IPS DF 19.7 (cell line): ENCODE data around the gene UNG.
"Not testable (repeated sequence)": the region's sequence is repeated elsewhere in the genome, so short reads cannot be mapped to it uniquely, and the experiment has no call there.

Experiments used
- DNase-seq: peaks from one replicate; pipeline ENCODE4 v3.0.0-alpha.2; 2013; ENCODE audit warnings: low read depth, low spot score

The UNG gene

GRCh38 chr12:109097435-109098182 lies at the start of gene UNG:
UNG (plus strand) TSS chr12:109097597; CDS start chr12:109097680, 83 bp downstream.
- no peak for DNase-seq

GRCh38 chr12:109048706-109049105 lies 48.7 kb upstream of the UNG start:
- not testable (repeated sequence) for DNase-seq

DNA sequence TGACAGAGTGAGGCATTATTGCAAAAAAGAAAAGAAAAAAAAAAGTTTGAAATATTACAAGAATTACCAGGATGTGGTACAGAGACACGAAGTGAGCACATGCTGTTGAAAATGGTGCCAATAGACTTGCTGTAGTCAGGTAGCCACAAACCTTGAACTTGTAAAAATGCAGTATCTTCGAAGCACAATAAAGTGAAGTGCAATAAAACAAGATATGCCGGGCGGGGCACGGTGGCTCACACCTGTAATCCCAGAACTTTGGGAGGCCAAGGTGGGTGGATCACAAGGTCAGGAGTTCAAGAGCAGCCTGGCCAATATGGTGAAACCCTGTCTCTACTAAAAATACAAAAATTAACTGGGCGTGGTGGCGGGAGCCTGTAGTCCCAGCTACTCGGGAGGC lies 47.6 kb upstream of the UNG start:
- not testable (repeated sequence) for DNase-seq

DNA sequence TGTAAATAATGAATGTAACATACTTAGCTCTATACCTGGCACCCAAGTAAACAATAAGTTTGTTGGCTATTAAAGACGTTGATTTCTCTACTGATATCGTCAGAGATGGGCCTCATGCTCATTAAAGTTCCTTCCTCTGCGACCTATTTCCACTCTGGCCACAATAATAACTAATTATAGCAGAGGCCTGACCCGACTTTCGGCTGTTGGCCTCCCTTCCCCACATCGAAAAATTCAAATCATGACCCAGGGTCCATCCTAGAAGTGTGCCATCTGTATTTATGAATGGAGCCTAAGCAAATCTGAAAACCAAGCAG lies 45.3 kb upstream of the UNG start:
- DNase-seq: no peak

- no peak for DNase-seq
Observed at GRCh38 chr12:109052414-109053323, 44.7 kb upstream of the UNG start, which contains the start of gene USP30. USP30 (plus strand) TSS chr12:109052576; CDS start chr12:109052679, 103 bp downstream.

DNA sequence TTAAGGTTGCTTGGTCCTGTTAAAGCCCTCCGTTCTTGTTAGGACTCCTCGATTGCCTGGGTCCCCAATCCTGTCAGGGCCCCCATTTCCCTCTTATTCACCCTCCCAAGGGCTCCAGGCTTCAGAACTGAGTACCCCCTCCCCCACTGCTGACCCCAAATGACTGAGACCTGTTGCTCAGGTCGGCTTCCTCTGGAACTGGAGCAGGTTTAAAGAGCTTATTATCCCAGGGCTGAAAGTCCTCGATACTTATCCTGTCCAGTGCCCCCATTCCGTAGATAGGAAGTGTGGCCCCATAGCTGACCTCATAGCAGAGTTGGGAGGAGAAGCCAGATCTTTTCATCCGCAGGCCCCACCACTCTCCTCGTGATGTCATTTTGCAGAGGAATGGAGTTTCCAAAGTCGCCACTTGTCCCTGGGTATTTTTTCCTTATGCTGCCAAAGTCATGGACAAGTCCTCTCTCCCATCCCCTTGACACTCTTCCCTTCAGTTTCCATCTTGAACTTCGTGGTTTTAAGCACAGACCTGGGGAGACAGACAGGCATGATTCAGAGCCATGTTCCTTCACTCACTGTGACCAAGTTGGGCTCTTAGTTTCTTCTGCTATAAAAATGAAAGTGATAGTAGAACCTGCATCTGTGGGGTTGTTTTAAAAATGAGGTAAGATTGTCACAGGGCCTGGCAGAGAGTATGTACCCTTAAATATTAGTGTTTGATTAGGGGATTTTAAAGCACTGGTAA lies 43.8 kb upstream of the UNG start:
- DNase-seq: no peak

- not testable (repeated sequence) for DNase-seq
Observed at GRCh38 chr12:109054124-109054513, 43.3 kb upstream of the UNG start.

GRCh38 chr12:109054520-109054919 lies 42.9 kb upstream of the UNG start:
- no peak for DNase-seq

GRCh38 chr12:109056891-109057290 lies 40.5 kb upstream of the UNG start:
- DNase-seq: no peak

DNA sequence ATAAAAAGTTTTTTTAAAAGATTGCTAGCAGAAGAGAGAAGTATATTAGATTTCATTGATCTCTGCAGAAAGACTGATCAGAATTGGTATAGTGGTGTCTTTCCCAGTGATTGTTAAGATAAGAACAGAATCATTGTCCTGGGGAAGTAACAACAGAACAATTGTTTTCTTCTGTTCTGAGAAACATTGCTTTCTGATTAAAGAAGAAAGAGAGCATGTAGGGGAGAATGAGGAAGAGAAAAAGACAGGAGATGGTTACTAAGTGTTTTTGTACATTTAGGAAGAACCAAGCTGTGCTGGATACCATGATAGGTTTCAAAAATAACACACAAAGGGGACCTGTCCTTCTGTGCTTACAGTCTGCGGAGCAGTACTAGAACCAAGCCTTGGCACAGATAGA lies 40.0 kb upstream of the UNG start:
- DNase-seq: no peak

DNA sequence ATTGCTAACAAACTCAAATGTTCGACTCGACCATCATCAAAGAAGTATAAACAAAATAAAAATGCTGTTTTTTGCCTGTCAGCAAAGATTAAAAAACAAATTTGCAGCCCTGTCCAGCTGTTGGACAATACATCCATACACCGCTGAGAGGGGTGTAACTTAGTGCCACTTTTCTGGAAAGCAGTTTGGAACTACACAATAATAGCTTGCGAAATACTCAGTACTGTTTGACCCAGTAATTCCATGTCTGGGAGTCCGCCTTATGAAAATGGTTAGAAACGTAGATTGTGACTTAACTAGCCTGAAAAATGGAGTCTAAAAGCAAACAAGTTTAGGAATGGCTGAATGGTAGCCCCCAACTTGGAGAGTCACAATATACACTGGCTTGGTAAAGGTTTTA lies 38.6 kb upstream of the UNG start:
- no peak for DNase-seq

- no peak for DNase-seq
Observed at GRCh38 chr12:109064143-109064542, 33.3 kb upstream of the UNG start.

DNA sequence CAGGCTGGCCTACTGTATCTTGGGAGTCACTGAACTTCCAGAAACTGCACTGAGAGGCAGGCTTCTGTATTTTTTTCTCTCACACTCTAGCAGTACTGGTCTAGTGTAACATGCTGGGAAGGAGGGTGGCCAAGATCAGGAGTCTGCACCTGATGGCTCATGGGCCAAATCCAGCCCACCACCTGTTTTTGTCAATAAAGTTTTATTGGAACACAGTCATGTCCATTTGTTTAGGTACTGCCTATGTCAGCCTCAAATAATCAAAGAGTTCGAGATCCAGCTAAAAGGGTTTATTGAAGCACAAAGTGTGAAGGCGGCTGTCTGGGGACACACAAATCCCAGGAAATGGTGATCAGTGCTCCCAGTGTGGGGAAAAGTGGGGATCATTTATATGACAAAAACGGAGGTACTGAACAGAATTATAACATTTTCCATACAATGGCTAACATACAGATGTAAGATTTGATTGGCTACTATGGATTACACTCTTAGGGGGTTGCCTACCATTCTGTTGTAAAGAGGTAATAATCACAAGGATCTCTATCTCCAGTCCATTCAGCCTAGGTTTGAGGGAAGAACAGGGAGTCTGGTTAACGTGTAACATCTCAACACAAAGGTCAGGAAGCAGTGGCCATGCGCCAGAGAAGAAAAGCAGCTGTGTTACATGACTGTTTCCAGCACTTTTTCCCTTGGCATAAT lies 32.1 kb upstream of the UNG start:
- no peak for DNase-seq

- no peak for DNase-seq
Observed at GRCh38 chr12:109065853-109066193, 31.6 kb upstream of the UNG start.

DNA sequence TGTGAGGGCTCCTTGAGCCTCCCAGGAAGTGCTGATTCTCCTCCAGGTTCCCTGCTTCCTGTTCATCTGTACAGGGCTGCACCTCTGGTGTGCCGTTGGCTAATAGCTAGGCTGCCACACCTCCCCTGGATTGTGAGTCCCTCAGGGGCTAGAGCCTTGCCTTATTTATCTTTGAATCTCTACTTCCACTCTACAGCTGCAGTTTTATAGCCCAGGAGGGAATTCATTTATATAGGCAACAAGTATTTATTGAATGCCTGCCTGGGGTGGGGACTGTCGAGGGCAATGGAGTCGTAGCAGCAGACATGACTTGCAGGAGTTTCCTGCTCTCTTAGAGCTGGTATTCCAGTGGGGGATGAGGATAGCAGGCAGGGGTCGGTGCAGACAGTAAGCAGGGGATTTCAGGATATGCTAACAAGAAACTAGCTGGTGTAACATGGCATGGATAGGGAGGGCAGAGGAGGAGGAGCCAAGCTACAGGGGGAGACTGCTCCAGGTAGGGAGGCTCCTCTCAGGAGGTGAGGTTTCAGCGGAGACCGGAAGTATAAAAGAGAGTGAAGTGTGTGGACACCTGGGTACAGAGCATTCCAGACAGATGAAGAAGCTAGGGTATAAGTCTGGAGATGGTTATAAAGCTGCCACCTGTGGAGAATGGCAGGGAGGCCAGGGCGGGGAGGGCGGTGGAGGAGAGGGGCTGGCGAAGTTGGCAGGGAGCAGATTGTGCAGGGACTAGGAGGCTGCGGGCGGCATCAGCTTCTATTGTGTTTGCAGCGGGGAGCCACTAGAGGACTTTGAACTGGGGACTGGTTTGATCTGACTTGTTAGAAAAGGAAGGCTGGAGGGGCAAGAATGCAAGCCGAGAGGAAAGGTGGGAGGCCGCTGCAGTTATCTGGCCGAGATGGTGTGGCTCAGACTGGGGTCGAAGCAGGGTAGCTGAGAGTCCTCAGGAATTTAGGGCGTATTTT lies 27.8 kb upstream of the UNG start:
- peak; percentile 35 for DNase-seq

DNA sequence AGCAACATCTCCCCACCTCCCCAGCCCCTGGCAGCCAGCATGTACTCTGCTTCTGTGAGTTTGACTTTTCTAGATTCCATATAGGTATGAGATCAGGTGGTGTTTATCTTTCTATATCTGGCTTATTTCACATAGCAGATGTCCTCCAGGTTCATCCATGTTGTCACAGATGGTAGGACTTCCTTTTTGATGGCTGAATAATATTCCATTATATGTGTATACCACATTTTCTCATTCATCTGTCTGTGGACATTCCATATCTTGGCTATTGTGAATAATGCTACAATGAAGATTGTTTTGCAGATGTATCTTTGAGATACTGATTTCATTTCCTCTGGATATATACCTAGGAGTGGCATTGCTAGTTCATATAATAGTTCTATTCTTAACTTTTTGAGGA lies 22.5 kb upstream of the UNG start:
- no peak for DNase-seq

- DNase-seq: no peak
Observed at GRCh38 chr12:109082751-109083150, 14.6 kb upstream of the UNG start.

DNA sequence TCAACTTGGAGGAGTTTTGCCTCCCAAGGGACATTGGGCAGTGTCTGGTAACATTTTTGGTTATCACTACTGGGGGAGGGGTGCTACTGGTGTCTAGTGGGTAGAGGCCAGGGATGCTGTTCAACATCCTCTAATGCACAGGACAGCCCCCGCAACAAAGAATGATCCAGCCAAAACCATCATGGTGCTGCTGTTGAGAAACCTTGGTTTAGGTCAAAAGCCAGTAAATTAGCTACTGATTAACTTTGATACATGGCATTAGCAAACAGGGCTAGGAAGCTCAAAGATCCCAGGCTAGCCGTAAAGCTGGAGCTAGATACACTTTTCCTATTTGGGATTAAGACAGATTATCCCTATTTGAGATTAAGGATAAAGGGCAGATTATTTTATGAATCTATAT lies 13.0 kb upstream of the UNG start:
- no peak for DNase-seq

- no peak for DNase-seq
Observed at GRCh38 chr12:109085590-109085989, 11.8 kb upstream of the UNG start.

- no peak for DNase-seq
Observed at GRCh38 chr12:109087250-109087649, 10.1 kb upstream of the UNG start.

- DNase-seq: no peak
Observed at GRCh38 chr12:109088818-109089217, 8.6 kb upstream of the UNG start.
